Medulla oblongata (tissue), 1 donor: Measurements from ENCODE around the gene ASCC1.
A peak's percentile ranks its signal among the peaks of the same experiment; 100 is the strongest.
"Not testable (repeated sequence)": the region's sequence is repeated elsewhere in the genome, so short reads cannot be mapped to it uniquely, and the experiment has no call there.

Experiments
- DNase-seq: peaks from one replicate; pipeline ENCODE4 v3.0.0-alpha.2; 2015; ENCODE audit errors: extremely low spot score

The ASCC1 gene

GRCh38 chr10:72170733-72171132, 45.3 kb downstream of the ASCC1 start:
- no peak for DNase-seq

- no peak for DNase-seq
These were observed 45.8 kb downstream of the ASCC1 start for GRCh38 chr10:72170263-72170662.

- no peak for DNase-seq
These were observed 49.0 kb downstream of the ASCC1 start for GRCh38 chr10:72167118-72167517.

- DNase-seq: no peak
These were observed 51.5 kb downstream of the ASCC1 start for GRCh38 chr10:72164617-72165016.

- no peak for DNase-seq
These were observed 53.1 kb downstream of the ASCC1 start for GRCh38 chr10:72162978-72163377.

- DNase-seq: peak; percentile 89
These were observed 57.9 kb downstream of the ASCC1 start for GRCh38 chr10:72158176-72158575.

GRCh38 chr10:72156223-72156622, 59.9 kb downstream of the ASCC1 start:
- DNase-seq: no peak

GRCh38 chr10:72152286-72152685, 63.8 kb downstream of the ASCC1 start:
- DNase-seq: no peak

GRCh38 chr10:72150746-72151478, 65.2 kb downstream of the ASCC1 start:
- DNase-seq: not testable (repeated sequence)

GRCh38 chr10:72147324-72147584, 68.8 kb downstream of the ASCC1 start:
- not testable (repeated sequence) for DNase-seq

- DNase-seq: no peak
These were observed 69.3 kb downstream of the ASCC1 start for GRCh38 chr10:72146559-72147323.

GRCh38 chr10:72146071-72146470, 70.0 kb downstream of the ASCC1 start:
- DNase-seq: no peak

GRCh38 chr10:72145657-72146056, 70.4 kb downstream of the ASCC1 start:
- no peak for DNase-seq

GRCh38 chr10:72140850-72141249, 75.2 kb downstream of the ASCC1 start:
- DNase-seq: no peak

- DNase-seq: no peak
These were observed 75.9 kb downstream of the ASCC1 start for GRCh38 chr10:72140174-72140573.

GRCh38 chr10:72137583-72137982, 78.5 kb downstream of the ASCC1 start:
- DNase-seq: no peak

GRCh38 chr10:72136225-72136624, 79.9 kb downstream of the ASCC1 start:
- not testable (repeated sequence) for DNase-seq

- DNase-seq: no peak
These were observed 81.0 kb downstream of the ASCC1 start for GRCh38 chr10:72134785-72135767.

- peak; percentile 79 for DNase-seq
These were observed 82.6 kb downstream of the ASCC1 start for GRCh38 chr10:72133517-72133916.

GRCh38 chr10:72132854-72133253, 83.2 kb downstream of the ASCC1 start:
- DNase-seq: no peak

GRCh38 chr10:72127571-72127970, 88.5 kb downstream of the ASCC1 start:
- no peak for DNase-seq

GRCh38 chr10:72126872-72127232, 89.2 kb downstream of the ASCC1 start:
- no peak for DNase-seq
